ENCODE measurements around the gene CHIC1. TPM values are rescaled to one million over a fixed set of nuclear protein-coding genes. Genes with fewer than 3 reads are reported as not detected.
"Not testable (repeated sequence)": the region's sequence is repeated elsewhere in the genome, so short reads cannot be mapped to it uniquely, and the experiment has no call there.

The CHIC1 gene
- 3.6 TPM for polyA plus RNA-seq (2012; ENCODE audit: low read depth, missing spikeins)

GRCh38 chrX:73562984-73563737 lies at the start of gene CHIC1:
TSS of gene CHIC1 (plus strand) at chrX:73563197. CDS start at chrX:73563285, 88 bp downstream.
- DNase-seq (ENCODE audit: insufficient read length, low spot score) (peak; percentile 28), FAIRE-seq (peak; percentile 91)
- TF ChIP-seq TAF1 (IDR thresholded peaks at IDR 0.05; ENCODE audit: low read depth, low read length) (peak; percentile 66), POU2F2 (IDR thresholded peaks at IDR 0.05; ENCODE audit: low read depth, low read length) (no peak), POLR2AphosphoS5 (IDR thresholded peaks at IDR 0.05; ENCODE audit: low read depth, low read length) (peak; percentile 38; the same call in 1 of the 2 replicates), PAX5 (IDR thresholded peaks at IDR 0.05; ENCODE audit: insufficient read depth, low read length, severe bottlenecking) (no peak), POLR2A (IDR thresholded peaks at IDR 0.05; ENCODE audit: low read depth, low read length) (peak; percentile 48; the same call in 1 of the 2 replicates), SPI1 (IDR thresholded peaks at IDR 0.05; ENCODE audit: low read depth, low read length) (no peak)

- not testable (repeated sequence) for DNase-seq (ENCODE audit: insufficient read length, low spot score); FAIRE-seq
Observed at GRCh38 chrX:73522823-73523222, 40.2 kb upstream of the CHIC1 start.

- FAIRE-seq = no peak
- no peak for DNase-seq (ENCODE audit: insufficient read length, low spot score)
- TF ChIP-seq SPI1 (IDR thresholded peaks at IDR 0.05; ENCODE audit: low read depth, low read length) (no peak), POU2F2 (IDR thresholded peaks at IDR 0.05; ENCODE audit: low read depth, low read length) (no peak), POLR2AphosphoS5 (IDR thresholded peaks at IDR 0.05; ENCODE audit: low read depth, low read length) (no peak), TAF1 (IDR thresholded peaks at IDR 0.05; ENCODE audit: low read depth, low read length) (no peak), POLR2A (IDR thresholded peaks at IDR 0.05; ENCODE audit: low read depth, low read length) (no peak), PAX5 (IDR thresholded peaks at IDR 0.05; ENCODE audit: insufficient read depth, low read length, severe bottlenecking) (no peak)
Observed at GRCh38 chrX:73524906-73525305, 38.1 kb upstream of the CHIC1 start.

GRCh38 chrX:73525928-73526690 lies 36.9 kb upstream of the CHIC1 start:
- TF ChIP-seq SPI1 (IDR thresholded peaks at IDR 0.05; ENCODE audit: low read depth, low read length) (no peak), POLR2AphosphoS5 (IDR thresholded peaks at IDR 0.05; ENCODE audit: low read depth, low read length) (no peak), POU2F2 (IDR thresholded peaks at IDR 0.05; ENCODE audit: low read depth, low read length) (no peak), TAF1 (IDR thresholded peaks at IDR 0.05; ENCODE audit: low read depth, low read length) (no peak), POLR2A (IDR thresholded peaks at IDR 0.05; ENCODE audit: low read depth, low read length) (no peak), PAX5 (IDR thresholded peaks at IDR 0.05; ENCODE audit: insufficient read depth, low read length, severe bottlenecking) (no peak)
- DNase-seq (ENCODE audit: insufficient read length, low spot score) (no peak), FAIRE-seq (no peak)

GRCh38 chrX:73531655-73532054 lies 31.3 kb upstream of the CHIC1 start:
- FAIRE-seq = not testable (repeated sequence)

GRCh38 chrX:73556159-73556558 lies 6.8 kb upstream of the CHIC1 start:
- no peak for TF ChIP-seq POLR2AphosphoS5 (IDR thresholded peaks at IDR 0.05; ENCODE audit: low read depth, low read length)
- TF ChIP-seq PAX5 (IDR thresholded peaks at IDR 0.05; ENCODE audit: insufficient read depth, low read length, severe bottlenecking) = no peak
- no peak for TF ChIP-seq SPI1 (IDR thresholded peaks at IDR 0.05; ENCODE audit: low read depth, low read length)
- no peak for TF ChIP-seq TAF1 (IDR thresholded peaks at IDR 0.05; ENCODE audit: low read depth, low read length)
- TF ChIP-seq POU2F2 (IDR thresholded peaks at IDR 0.05; ENCODE audit: low read depth, low read length) = no peak
- no peak for TF ChIP-seq POLR2A (IDR thresholded peaks at IDR 0.05; ENCODE audit: low read depth, low read length)
- no peak for DNase-seq (ENCODE audit: insufficient read length, low spot score)
- FAIRE-seq = no peak

More at GRCh38 chrX:73531655-73532054, 31.3 kb upstream of the CHIC1 start:
- not testable (repeated sequence) for DNase-seq (ENCODE audit: insufficient read length, low spot score)

- TF ChIP-seq PAX5 (IDR thresholded peaks at IDR 0.05; ENCODE audit: insufficient read depth, low read length, severe bottlenecking) (no peak), POLR2AphosphoS5 (IDR thresholded peaks at IDR 0.05; ENCODE audit: low read depth, low read length) (no peak), SPI1 (IDR thresholded peaks at IDR 0.05; ENCODE audit: low read depth, low read length) (no peak), TAF1 (IDR thresholded peaks at IDR 0.05; ENCODE audit: low read depth, low read length) (no peak), POLR2A (IDR thresholded peaks at IDR 0.05; ENCODE audit: low read depth, low read length) (no peak), POU2F2 (IDR thresholded peaks at IDR 0.05; ENCODE audit: low read depth, low read length) (no peak)
- FAIRE-seq (peak; percentile 28), DNase-seq (ENCODE audit: insufficient read length, low spot score) (no peak)
Observed at GRCh38 chrX:73561801-73562200, 1.2 kb upstream of the CHIC1 start.

GRCh38 chrX:73562458-73562857 lies 539 bp upstream of the CHIC1 start:
- DNase-seq (ENCODE audit: insufficient read length, low spot score) (no peak), FAIRE-seq (no peak)
- TF ChIP-seq SPI1 (IDR thresholded peaks at IDR 0.05; ENCODE audit: low read depth, low read length) (no peak), POLR2AphosphoS5 (IDR thresholded peaks at IDR 0.05; ENCODE audit: low read depth, low read length) (no peak), PAX5 (IDR thresholded peaks at IDR 0.05; ENCODE audit: insufficient read depth, low read length, severe bottlenecking) (no peak), POLR2A (IDR thresholded peaks at IDR 0.05; ENCODE audit: low read depth, low read length) (no peak), POU2F2 (IDR thresholded peaks at IDR 0.05; ENCODE audit: low read depth, low read length) (no peak), TAF1 (IDR thresholded peaks at IDR 0.05; ENCODE audit: low read depth, low read length) (no peak)

GRCh38 chrX:73563738-73564068 lies 706 bp downstream of the CHIC1 start:
- TF ChIP-seq PAX5 (IDR thresholded peaks at IDR 0.05; ENCODE audit: insufficient read depth, low read length, severe bottlenecking) (no peak), TAF1 (IDR thresholded peaks at IDR 0.05; ENCODE audit: low read depth, low read length) (no peak), POU2F2 (IDR thresholded peaks at IDR 0.05; ENCODE audit: low read depth, low read length) (no peak), SPI1 (IDR thresholded peaks at IDR 0.05; ENCODE audit: low read depth, low read length) (no peak), POLR2AphosphoS5 (IDR thresholded peaks at IDR 0.05; ENCODE audit: low read depth, low read length) (no peak), POLR2A (IDR thresholded peaks at IDR 0.05; ENCODE audit: low read depth, low read length) (no peak)
- DNase-seq (ENCODE audit: insufficient read length, low spot score) (no peak), FAIRE-seq (no peak)

- FAIRE-seq = no peak
- no peak for DNase-seq (ENCODE audit: insufficient read length, low spot score)
- no peak for TF ChIP-seq POLR2AphosphoS5 (IDR thresholded peaks at IDR 0.05; ENCODE audit: low read depth, low read length)
- no peak for TF ChIP-seq SPI1 (IDR thresholded peaks at IDR 0.05; ENCODE audit: low read depth, low read length)
- TF ChIP-seq PAX5 (IDR thresholded peaks at IDR 0.05; ENCODE audit: insufficient read depth, low read length, severe bottlenecking) = no peak
- TF ChIP-seq TAF1 (IDR thresholded peaks at IDR 0.05; ENCODE audit: low read depth, low read length) = no peak
- TF ChIP-seq POLR2A (IDR thresholded peaks at IDR 0.05; ENCODE audit: low read depth, low read length) = no peak
- TF ChIP-seq POU2F2 (IDR thresholded peaks at IDR 0.05; ENCODE audit: low read depth, low read length) = no peak
Observed at GRCh38 chrX:73577361-73577760, 14.4 kb downstream of the CHIC1 start.
